T follicular helper cell (primary cell): ENCODE results near the gene OVAAL.

Experiments used
- DNase-seq: peaks from one replicate; pipeline ENCODE4 v3.0.0-alpha.2; 2020; ENCODE audit warnings: low read depth

OVAAL gene

GRCh38 chr1:180571060-180571831 is 12.5 kb downstream of the OVAAL start:
- DNase-seq, result no peak

GRCh38 chr1:180571832-180572636 is 13.3 kb downstream of the OVAAL start:
- DNase-seq, result no peak

GRCh38 chr1:180572760-180573159 is 14.0 kb downstream of the OVAAL start:
- DNase-seq, result no peak

GRCh38 chr1:180574031-180574713 is 15.4 kb downstream of the OVAAL start:
- DNase-seq, result no peak

- no peak for DNase-seq
Measured at GRCh38 chr1:180577361-180577760, 18.6 kb downstream of the OVAAL start.

- DNase-seq, result no peak
Measured at GRCh38 chr1:180579961-180580611, 21.3 kb downstream of the OVAAL start.

- no peak for DNase-seq
Measured at GRCh38 chr1:180581635-180582039, 22.9 kb downstream of the OVAAL start.

GRCh38 chr1:180584869-180585268 is 26.1 kb downstream of the OVAAL start:
- DNase-seq, result no peak

- no peak for DNase-seq
Measured at GRCh38 chr1:180585994-180586359, 27.2 kb downstream of the OVAAL start.

GRCh38 chr1:180586671-180587155 is 27.9 kb downstream of the OVAAL start:
- DNase-seq, result no peak

- no peak for DNase-seq
Measured at GRCh38 chr1:180588121-180588520, 29.4 kb downstream of the OVAAL start.

GRCh38 chr1:180590889-180591288 is 32.1 kb downstream of the OVAAL start:
- DNase-seq, result no peak

GRCh38 chr1:180593382-180593781 is 34.6 kb downstream of the OVAAL start:
- no peak for DNase-seq

- DNase-seq, result no peak
Measured at GRCh38 chr1:180594723-180595122, 36.0 kb downstream of the OVAAL start.

- DNase-seq, result no peak
Measured at GRCh38 chr1:180595966-180596365, 37.2 kb downstream of the OVAAL start.

GRCh38 chr1:180597520-180597919 is 38.8 kb downstream of the OVAAL start:
- DNase-seq, result no peak

- no peak for DNase-seq
Measured at GRCh38 chr1:180598333-180598974, 39.7 kb downstream of the OVAAL start.

- DNase-seq, result no peak
Measured at GRCh38 chr1:180600343-180600742, 41.6 kb downstream of the OVAAL start.

GRCh38 chr1:180601512-180601911 is 42.7 kb downstream of the OVAAL start:
- no peak for DNase-seq

GRCh38 chr1:180603223-180603849 is 44.6 kb downstream of the OVAAL start:
- DNase-seq, result no peak

- DNase-seq, result no peak
Measured at GRCh38 chr1:180603850-180604226, 45.1 kb downstream of the OVAAL start.
